GM12872 (cell line): ENCODE data around the gene LIPF.

Experiments used
- TF ChIP-seq, protein P1 (sequence below): IDR thresholded peaks from 3 replicates; pipeline ENCODE4 v1.5.1; 2011; ENCODE audit warnings: low read depth, mild to moderate bottlenecking, low read length, moderate library complexity; ENCODE audit not compliant: insufficient read depth

LIPF gene

DNA sequence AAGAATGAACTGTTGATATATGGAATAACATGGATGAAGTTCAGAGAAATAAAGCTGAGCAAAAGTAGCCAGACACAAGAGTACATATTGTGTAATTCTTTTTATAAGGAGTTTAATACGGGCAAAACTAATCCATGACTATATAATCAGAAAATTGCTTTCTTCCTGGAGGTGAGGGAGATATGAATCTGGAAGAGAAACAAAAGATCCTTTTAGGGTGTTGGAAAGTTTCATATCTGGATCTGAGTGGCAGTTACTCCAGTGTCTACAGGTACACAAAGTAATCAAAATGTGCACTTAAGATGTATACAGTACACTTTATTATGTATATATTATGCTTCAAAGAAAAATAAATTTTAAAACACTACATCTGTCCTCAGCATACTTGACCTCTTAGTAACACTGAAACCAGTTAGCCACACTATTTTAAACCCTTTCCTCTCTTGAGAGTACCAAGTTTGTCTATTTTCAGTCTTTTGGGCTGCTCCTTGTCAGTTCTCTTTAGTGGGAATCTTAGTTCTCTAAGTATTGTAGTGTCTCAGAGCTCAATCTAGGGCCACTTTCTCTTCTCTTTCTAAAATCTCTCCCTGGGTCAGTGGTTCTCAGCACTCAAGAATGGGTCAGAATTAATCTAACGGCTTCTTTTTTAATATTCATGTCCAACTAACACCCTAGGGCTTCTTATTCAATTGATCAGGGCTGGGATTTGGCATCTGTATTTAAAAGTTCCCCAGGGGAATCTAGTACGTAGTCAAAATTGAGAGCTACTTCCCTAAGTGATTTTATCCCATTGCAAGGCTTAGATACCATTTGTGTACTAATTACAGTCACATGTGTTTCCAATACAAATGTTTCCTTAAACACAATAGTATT, 4.3 kb upstream of the LIPF start:
- TF ChIP-seq, protein P1, sequence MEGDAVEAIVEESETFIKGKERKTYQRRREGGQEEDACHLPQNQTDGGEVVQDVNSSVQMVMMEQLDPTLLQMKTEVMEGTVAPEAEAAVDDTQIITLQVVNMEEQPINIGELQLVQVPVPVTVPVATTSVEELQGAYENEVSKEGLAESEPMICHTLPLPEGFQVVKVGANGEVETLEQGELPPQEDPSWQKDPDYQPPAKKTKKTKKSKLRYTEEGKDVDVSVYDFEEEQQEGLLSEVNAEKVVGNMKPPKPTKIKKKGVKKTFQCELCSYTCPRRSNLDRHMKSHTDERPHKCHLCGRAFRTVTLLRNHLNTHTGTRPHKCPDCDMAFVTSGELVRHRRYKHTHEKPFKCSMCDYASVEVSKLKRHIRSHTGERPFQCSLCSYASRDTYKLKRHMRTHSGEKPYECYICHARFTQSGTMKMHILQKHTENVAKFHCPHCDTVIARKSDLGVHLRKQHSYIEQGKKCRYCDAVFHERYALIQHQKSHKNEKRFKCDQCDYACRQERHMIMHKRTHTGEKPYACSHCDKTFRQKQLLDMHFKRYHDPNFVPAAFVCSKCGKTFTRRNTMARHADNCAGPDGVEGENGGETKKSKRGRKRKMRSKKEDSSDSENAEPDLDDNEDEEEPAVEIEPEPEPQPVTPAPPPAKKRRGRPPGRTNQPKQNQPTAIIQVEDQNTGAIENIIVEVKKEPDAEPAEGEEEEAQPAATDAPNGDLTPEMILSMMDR = no peak

DNA sequence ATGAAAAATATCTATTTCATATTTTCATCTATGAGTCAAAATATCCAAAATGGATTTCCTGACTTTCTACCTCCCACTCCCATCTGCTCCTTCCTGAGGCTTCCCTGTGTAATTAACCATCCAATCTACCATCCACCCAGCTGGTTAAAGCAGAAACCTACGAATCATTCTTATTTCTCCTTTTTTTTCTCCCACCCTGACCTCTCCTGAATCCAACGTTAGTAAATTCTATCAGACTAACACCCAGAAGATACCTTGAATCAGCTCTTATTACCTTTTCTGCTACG, 3.7 kb upstream of the LIPF start:
- TF ChIP-seq, protein P1 = no peak

DNA sequence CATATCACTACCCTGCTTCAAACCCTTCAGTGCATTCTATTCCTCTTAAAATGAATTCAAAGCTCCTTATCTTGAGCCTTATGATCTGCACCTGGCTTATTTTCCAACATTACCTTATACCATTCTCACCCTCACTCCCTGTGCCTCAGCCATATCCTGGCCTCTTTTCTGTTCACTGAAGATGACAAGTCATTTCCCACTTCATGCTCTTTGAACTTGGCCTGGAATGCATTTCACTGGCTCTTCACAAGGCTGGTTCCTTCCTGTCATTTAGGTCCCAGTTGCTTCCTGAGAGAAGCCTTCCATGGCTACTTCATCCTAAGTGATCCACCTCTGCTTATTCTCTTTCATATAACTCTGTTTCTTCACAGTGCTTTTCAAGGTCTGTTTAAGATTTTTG, 3.2 kb upstream of the LIPF start:
- TF ChIP-seq, protein P1 = no peak

DNA sequence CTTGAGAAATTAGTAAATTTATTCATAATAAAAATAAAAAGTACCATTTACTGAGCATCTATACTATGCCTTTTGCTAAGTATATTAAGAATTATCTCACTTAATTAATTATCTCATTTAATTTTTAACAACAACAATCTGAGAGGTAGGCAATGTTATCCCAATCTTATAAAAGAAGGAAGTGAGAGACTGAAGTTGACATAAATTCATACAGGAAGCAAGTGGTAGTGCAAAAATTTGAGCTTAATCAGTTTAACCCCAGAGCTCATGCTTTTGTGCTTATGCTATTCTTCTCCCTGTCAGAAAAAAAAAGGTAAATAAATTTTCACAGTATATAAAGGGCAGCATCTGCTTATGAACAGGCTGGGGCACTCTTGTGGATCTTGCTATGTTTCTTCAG, 2.7 kb upstream of the LIPF start:
- TF ChIP-seq, protein P1 = no peak

DNA sequence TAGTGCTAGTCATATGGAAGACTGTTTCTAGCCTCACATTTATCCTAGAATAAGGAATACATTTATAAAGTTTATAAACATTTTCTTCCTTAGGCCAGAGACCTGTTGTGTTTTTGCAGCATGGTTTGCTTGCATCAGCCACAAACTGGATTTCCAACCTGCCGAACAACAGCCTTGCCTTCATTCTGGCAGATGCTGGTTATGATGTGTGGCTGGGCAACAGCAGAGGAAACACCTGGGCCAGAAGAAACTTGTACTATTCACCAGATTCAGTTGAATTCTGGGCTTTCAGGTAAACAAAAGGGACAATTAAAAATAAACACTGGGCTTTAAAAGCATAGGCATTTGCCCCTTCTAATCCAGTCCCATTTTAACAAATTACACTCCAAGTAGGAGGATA, 4.2 kb downstream of the LIPF start:
- TF ChIP-seq, protein P1 = no peak

DNA sequence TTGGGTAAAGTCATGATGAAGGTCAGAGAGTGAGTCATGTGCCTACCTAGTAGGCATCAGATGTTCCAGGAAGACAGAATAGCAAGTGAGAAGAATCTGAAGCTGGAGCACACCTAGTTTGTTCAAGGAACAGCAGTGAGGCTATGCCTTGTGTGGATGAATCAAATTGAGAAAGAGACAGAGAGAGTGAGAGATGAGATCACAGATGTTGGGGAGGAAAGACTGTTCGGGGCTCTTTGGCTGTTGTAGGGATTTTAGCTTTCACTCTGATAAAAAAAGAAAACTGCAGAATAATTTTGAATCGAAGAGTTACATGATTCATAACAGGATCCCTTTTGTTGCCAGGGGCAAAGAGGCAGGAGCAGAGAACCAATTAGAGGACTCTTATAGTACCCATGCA, 6.3 kb downstream of the LIPF start:
- TF ChIP-seq, protein P1 = no peak

DNA sequence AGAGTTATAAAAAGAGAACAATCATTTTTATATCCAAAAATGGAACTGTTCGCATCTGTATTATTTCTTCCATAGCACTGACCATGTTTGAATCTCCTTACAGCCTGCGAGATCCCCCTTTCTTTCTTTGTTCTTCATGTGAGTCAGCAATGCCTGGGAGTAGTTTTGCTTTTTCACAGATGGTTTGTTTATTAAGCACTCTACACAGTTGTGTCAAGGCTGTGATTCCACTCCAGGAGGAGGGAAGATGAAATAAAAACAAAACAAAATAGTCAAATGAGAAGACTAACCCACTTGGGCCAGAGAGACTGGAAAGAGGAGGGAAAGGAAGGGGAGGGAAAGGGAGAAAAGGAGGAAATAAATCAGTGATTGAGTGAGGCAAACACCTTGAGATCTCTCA, 7.8 kb downstream of the LIPF start:
- TF ChIP-seq, protein P1 = no peak
